Stimulated activated CD4-positive, alpha-beta T cell treated with anti-CD3 and anti-CD28 coated beads, Interleukin-1b, Interleukin-23, amount 100 ng/mL, for 1 hour (primary cell): ENCODE measurements around the gene RASL10B.

Source experiments
- DNase-seq, 2 donors: peaks; one replicate each; pipeline ENCODE4 v3.0.0-alpha.2; 2020; ENCODE audit warnings: low read depth in 2 of 2

RASL10B gene

GRCh38 chr17:35765086-35765710, 33.8 kb downstream of the RASL10B start:
- no peak for DNase-seq

- DNase-seq, result no peak
Measured at GRCh38 chr17:35765756-35766488, 34.5 kb downstream of the RASL10B start.

- DNase-seq, result no peak
Measured at GRCh38 chr17:35766489-35766877, 35.0 kb downstream of the RASL10B start.

- DNase-seq, result peak in 1 of 2 donors; percentile 7
Measured at GRCh38 chr17:35766903-35767510, 35.6 kb downstream of the RASL10B start.

GRCh38 chr17:35768797-35769196, 37.4 kb downstream of the RASL10B start:
- DNase-seq, result no peak

- no peak for DNase-seq
Measured at GRCh38 chr17:35769895-35770486, 38.6 kb downstream of the RASL10B start.

GRCh38 chr17:35773129-35773528, 41.7 kb downstream of the RASL10B start:
- no peak for DNase-seq

GRCh38 chr17:35773679-35774425, 42.4 kb downstream of the RASL10B start:
- no peak for DNase-seq

GRCh38 chr17:35774499-35774898, 43.1 kb downstream of the RASL10B start:
- no peak for DNase-seq

- no peak for DNase-seq
Measured at GRCh38 chr17:35775039-35775438, 43.6 kb downstream of the RASL10B start.

GRCh38 chr17:35775583-35775982, 44.1 kb downstream of the RASL10B start:
- no peak for DNase-seq

- DNase-seq, result no peak
Measured at GRCh38 chr17:35778641-35779196, 47.3 kb downstream of the RASL10B start.

- DNase-seq, result no peak
Measured at GRCh38 chr17:35780950-35781349, 49.5 kb downstream of the RASL10B start.

- DNase-seq, result no peak
Measured at GRCh38 chr17:35784895-35785294, 53.5 kb downstream of the RASL10B start.

GRCh38 chr17:35786941-35787432, 55.5 kb downstream of the RASL10B start:
- no peak for DNase-seq

GRCh38 chr17:35788477-35789368, 57.3 kb downstream of the RASL10B start:
- DNase-seq, result no peak

GRCh38 chr17:35790841-35791240, 59.4 kb downstream of the RASL10B start:
- no peak for DNase-seq

GRCh38 chr17:35791681-35792350, 60.4 kb downstream of the RASL10B start:
- no peak for DNase-seq
